Testis (tissue), 3 donors: ENCODE data around the gene PDGFD. TPM values are rescaled to one million over a fixed set of nuclear protein-coding genes. Genes with fewer than 3 reads are reported as not detected.

ENCODE experiments used
- DNase-seq: peaks from one replicate; pipeline ENCODE4 v3.0.0-alpha.2; 2019
- H3K27ac ChIP-seq, 2 donors: fragments of 200-600 bp; sonication (generic); one replicate each; pipeline ENCODE4 v1.5.1; 2019
- H3K27me3 ChIP-seq: fragments of 200-600 bp; sonication (generic); one replicate; pipeline ENCODE4 v1.5.1; 2019
- H3K36me3 ChIP-seq: fragments of 200-600 bp; sonication (generic); one replicate; pipeline ENCODE4 v1.5.1; 2017; ENCODE audit warnings: low read depth; ENCODE audit errors: missing control alignments
- H3K4me1 ChIP-seq: fragments of 200-600 bp; sonication (generic); one replicate; pipeline ENCODE4 v1.5.1; 2019
- H3K4me3 ChIP-seq, 2 donors: fragments of 200-600 bp; sonication (generic); one replicate each; pipeline ENCODE4 v1.5.1; 2017 to 2019
- H3K9me3 ChIP-seq: fragments of 200-600 bp; sonication (generic); one replicate; pipeline ENCODE4 v1.5.1; 2017
- CTCF ChIP-seq, 3 experiments: fragments of 450-650 bp in 2 of 3; fragments of 200-600 bp in 1 of 3; sonication (generic) in 1 of 3; IDR thresholded peaks; one replicate each; pipeline ENCODE4 v1.5.1; 2016 to 2019; ENCODE audit warnings: antibody characterized with exemption in 3 of 3, mild to moderate bottlenecking in 2 of 3, moderate library complexity in 1 of 3
- POLR2A ChIP-seq: fragments of 450-650 bp; IDR thresholded peaks from one replicate; pipeline ENCODE4 v1.6.1; 2017; ENCODE audit warnings: antibody characterized with exemption, mild to moderate bottlenecking, moderate library complexity
- WGBS, 2 donors: methylation state at CpG; one replicate each; pipeline ENCODE4 v1.1.5; 2018; 5-methylcytosine and 5-hydroxymethylcytosine counted together
- intact Hi-C: fragments of 100-400 bp; cut with DNase I; formaldehyde crosslinking; loops from one replicate; pipeline ENCODE4 v1.15.1; 2023; ENCODE audit warnings: low total_unique reads
- polyA plus RNA-seq: library from polyadenylated mRNA; stranded (reverse); fragments of 350-450 nt; fragmentation: Illumina TruSeq; extraction: RNeasy Lipid Tissue Mini Kit (QIAGEN cat#74804); gene quantifications from one replicate; pipeline ENCODE4 v1.2.3, GENCODE V29; 2014; ENCODE audit warnings: low read depth, low replicate concordance; ENCODE audit not compliant: insufficient read depth
- total RNA-seq, 2 donors: library from RNA; depleted of rRNA; stranded (reverse); fragments of >200 nt; gene quantifications; one replicate each; pipeline ENCODE4 v1.2.3, GENCODE V29; 2016

PDGFD gene
- total and polyA plus RNA-seq, 3 donors from 2014 or later, result 6.0 to 8.1 (median 8.0) TPM

DNA sequence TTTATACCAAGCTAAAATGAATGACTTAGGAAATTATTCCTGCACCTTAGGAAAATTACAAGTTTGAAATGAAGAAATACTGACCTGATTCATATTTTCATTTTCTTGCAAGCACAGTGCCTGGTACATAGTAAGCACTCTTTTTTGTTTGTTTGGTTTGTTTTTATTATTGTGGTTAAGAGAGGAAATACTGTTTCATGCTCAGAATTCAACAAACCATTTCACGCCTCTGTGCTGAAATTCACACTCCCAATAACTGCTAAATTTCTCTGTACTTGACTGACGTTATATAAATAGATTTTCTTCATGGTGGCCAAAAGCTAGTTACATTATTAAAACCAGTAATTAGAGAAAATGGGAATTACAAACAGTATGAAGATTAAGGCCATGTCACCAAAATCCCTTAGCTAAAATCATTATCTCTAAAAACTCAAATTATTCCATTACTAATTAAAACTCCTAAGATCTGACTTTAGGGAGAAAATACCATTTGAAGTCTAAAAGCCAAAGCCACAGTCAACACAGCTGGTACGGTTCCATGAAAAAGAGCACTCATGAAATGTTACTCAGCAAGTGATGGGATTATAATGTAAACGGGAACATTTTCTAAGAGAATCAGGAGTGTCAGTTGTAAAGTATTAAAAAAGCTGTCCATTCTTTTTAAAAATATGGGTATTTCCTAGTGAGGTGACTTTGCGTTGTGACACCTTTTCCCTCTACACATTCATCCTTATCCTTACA is 205.3 kb downstream of the PDGFD start:
- H3K9me3 ChIP-seq, result no peaks in the 10 kb centered on the region
- 87 to 88% methylated on average over 5 of the region's 5 CpGs for WGBS, 2 donors
- H3K36me3 ChIP-seq, result no peaks in the 10 kb centered on the region
- H3K27ac ChIP-seq, result no peak overlapping the region
- no peak overlapping the region for H3K4me3 ChIP-seq
- intact Hi-C loops, result no loop called here
- TF ChIP-seq CTCF (IDR thresholded peaks at IDR 0.05) (no peak), POLR2A (no peak)
- no peak for DNase-seq
- H3K4me1 ChIP-seq, result no peaks in the 10 kb centered on the region
- no peaks in the 10 kb centered on the region for H3K27me3 ChIP-seq

GRCh38 chr11:103953797-103954486 is 210.0 kb downstream of the PDGFD start:
- intact Hi-C loops, result no loop called here
- no peaks in the 10 kb centered on the region for H3K9me3 ChIP-seq
- TF ChIP-seq POLR2A, result no peak
- TF ChIP-seq CTCF (IDR thresholded peaks at IDR 0.05), result no peak
- H3K4me3 ChIP-seq, result no peak overlapping the region
- 70 to 74% methylated on average over 5 of the region's 5 CpGs for WGBS, 2 donors
- no peaks in the 10 kb centered on the region for H3K4me1 ChIP-seq
- DNase-seq, result no peak
- H3K27ac ChIP-seq, result no peak overlapping the region
- H3K36me3 ChIP-seq, result no peaks in the 10 kb centered on the region
- H3K27me3 ChIP-seq, result no peaks in the 10 kb centered on the region

DNA sequence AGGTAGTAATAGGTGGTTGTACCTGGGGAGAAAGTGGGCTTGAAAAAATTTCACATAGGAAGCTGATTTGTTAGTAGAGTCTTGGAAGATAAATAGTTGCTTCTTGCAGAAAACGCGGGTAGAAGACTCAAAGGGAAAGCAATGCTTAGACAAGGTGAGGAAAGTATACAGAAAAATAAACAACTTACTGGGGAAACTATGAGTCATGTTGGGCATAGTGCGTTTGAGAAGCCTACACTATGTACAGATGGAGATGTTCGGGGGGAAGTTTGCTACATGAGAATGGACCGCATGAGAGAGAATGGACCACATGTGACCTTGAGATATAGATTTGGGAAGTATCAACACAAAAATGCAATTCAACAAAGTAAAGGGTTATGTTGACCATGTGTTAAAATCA is 214.2 kb downstream of the PDGFD start:
- Histone ChIP-seq H3K36me3 (no peaks in the 10 kb centered on the region), H3K27ac (no peak overlapping the region), H3K27me3 (no peaks in the 10 kb centered on the region), H3K4me3 (no peak overlapping the region), H3K4me1 (no peaks in the 10 kb centered on the region), H3K9me3 (no peaks in the 10 kb centered on the region)
- intact Hi-C loops, result no loop called here
- TF ChIP-seq POLR2A, result no peak
- no peak for TF ChIP-seq CTCF (IDR thresholded peaks at IDR 0.05)
- no peak for DNase-seq
- WGBS, 2 donors, result 92 to 93% methylated on average over 5 of the region's 5 CpGs

DNA sequence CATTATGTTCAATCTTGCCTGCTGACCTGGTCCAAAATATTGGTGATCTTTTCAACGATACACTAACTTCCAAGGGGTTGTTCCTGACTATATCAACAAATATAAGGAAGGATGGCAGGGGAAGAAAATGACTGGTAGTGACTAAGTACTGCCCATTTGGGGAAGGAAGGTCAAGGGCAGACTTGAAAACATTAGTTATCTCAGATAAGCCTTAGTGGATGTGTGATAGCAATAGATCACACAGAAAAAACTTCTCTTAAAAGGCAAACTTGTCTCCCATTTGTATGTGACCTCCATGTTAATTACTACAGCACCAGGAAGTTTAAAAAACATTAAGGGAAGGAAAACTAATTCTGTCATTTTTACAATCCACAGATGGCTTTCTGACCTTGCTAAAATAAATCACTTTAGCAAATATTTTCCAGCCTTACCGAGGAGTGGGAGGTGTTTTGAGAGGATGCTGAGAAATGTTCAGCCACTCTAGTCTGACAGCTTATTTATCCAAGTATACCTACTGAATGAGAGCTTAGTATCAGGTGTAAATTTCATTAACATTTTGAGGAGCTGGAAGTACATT is 215.7 kb downstream of the PDGFD start:
- H3K27me3 ChIP-seq, result no peaks in the 10 kb centered on the region
- H3K9me3 ChIP-seq, result no peaks in the 10 kb centered on the region
- no peaks in the 10 kb centered on the region for H3K4me1 ChIP-seq
- TF ChIP-seq POLR2A, result no peak
- no peaks in the 10 kb centered on the region for H3K36me3 ChIP-seq
- no peak for DNase-seq
- H3K4me3 ChIP-seq, result no peak overlapping the region
- H3K27ac ChIP-seq, result no peak overlapping the region
- WGBS, 2 donors, result 47 to 60% methylated on average over 2 of the region's 2 CpGs
- intact Hi-C loops, result no loop called here

GRCh38 chr11:103947546-103947919 is 216.4 kb downstream of the PDGFD start:
- TF ChIP-seq POLR2A (no peak), CTCF (IDR thresholded peaks at IDR 0.05) (no peak)
- Histone ChIP-seq H3K27me3 (no peaks in the 10 kb centered on the region), H3K36me3 (no peaks in the 10 kb centered on the region), H3K27ac (no peak overlapping the region), H3K4me3 (no peak overlapping the region), H3K9me3 (no peaks in the 10 kb centered on the region), H3K4me1 (no peaks in the 10 kb centered on the region)
- DNase-seq, result no peak
- intact Hi-C loops, result no loop called here
- 49 to 53% methylated on average over 2 of the region's 2 CpGs for WGBS, 2 donors
